AG04450 (cell line): Measurements from ENCODE around the gene WFDC2. TPM values are rescaled to one million over a fixed set of nuclear protein-coding genes. Genes with fewer than 3 reads are reported as not detected.

Experiments
- CTCF ChIA-PET: fragments of 300-600, 350-600 bp; formaldehyde crosslinking; extraction: SDS; loops from one replicate; lab custom pipeline; 2022; ENCODE audit warnings: antibody characterized with exemption, inconsistent platforms; lab: Charles Lee
- POLR2A ChIA-PET: fragments of 350-600 bp; formaldehyde crosslinking; extraction: SDS; loops from one replicate; lab custom pipeline; 2021; ENCODE audit warnings: antibody characterized with exemption, inconsistent platforms; lab: Yijun Ruan, JAX
- DNase-seq: peaks from one replicate; pipeline ENCODE4 v3.0.0-alpha.2; 2011; ENCODE audit warnings: low read depth, low spot score
- H3K27ac ChIP-seq: one replicate; pipeline ENCODE4 v1.5.1; 2012; ENCODE audit warnings: low read depth, low read length, control low read depth
- H3K27me3 ChIP-seq: one replicate; pipeline ENCODE4 v1.6.0; 2012; ENCODE audit warnings: low read length; ENCODE audit not compliant: control insufficient read depth, insufficient read depth
- H3K4me3 ChIP-seq: 2 replicates; pipeline ENCODE4 v1.5.1; 2011; ENCODE audit warnings: mild to moderate bottlenecking, low read depth, low read length, control low read depth
- H3K9me3 ChIP-seq: 2 replicates; pipeline ENCODE4 v1.5.1; 2012; ENCODE audit warnings: low read length; ENCODE audit not compliant: control insufficient read depth, insufficient read depth
- polyA minus RNA-seq: library from RNA; depleted of rRNA, polyadenylated mRNA; stranded (reverse); fragments of >200 nt; gene quantifications from 2 replicates; pipeline ENCODE4 v1.2.3, GENCODE V29; 2011; rRNA and poly(A)+ RNA removed
- polyA plus RNA-seq: library from polyadenylated mRNA; depleted of rRNA; stranded (reverse); fragments of >200 nt; gene quantifications from 2 replicates; pipeline ENCODE4 v1.2.3, GENCODE V29; 2011; rRNA removed
- TF ChIP-seq, protein P1 (sequence below): IDR thresholded peaks from 2 replicates; pipeline ENCODE4 v1.5.1; 2011; ENCODE audit warnings: low read depth, low read length, control low read depth, inconsistent platforms

Gene WFDC2, protein sequence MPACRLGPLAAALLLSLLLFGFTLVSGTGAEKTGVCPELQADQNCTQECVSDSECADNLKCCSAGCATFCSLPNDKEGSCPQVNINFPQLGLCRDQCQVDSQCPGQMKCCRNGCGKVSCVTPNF
- polyA plus RNA-seq (not detected in 2 replicates), polyA minus RNA-seq (not detected in 2 replicates)

DNA sequence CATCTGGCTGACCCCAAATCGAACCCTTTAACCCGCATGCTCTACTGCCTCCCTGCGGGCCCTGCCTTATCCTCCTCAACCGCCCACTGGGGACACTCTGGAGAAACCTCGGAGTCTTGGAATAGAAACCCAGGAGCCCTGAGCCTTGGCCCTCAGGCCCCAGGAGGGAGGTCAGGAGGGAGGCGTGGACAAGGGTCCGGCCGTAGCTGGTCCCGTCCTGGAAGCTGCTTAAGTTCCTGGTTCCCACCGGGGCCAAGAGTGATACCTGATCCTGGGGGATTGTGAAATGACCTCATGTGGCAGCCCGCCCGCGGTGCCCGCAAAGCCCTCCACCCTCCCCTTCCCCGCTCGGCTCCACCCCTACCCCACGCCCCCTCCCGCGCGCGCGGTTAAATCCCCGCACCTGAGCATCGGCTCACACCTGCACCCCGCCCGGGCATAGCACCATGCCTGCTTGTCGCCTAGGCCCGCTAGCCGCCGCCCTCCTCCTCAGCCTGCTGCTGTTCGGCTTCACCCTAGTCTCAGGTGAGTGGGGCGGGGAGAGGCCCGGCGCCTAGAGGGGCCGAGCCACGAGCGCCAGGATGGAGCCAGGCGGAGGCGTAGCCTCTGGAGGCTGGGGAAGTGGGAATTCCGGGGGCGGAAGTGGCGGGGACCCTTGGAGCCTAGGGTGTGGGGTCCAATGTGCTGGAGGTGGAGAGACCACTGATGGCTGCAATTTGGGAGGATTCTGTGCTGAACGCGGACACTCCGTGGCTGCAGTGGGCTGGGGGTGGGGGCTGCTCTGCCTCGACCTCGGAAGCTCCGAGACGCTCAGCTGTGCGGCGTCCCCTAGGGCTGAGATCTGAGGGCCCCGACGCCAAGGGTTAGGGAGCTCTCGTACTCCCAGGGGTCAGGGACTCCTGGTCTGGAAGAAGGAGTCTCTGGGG lies at the start of gene WFDC2:
Gene WFDC2, plus strand, starts transcription at position 418 of the 926 bp plus-strand sequence. Its CDS starts 29 bp downstream, at position 447.
- H3K4me3 ChIP-seq, result peak within 1 kb of the TSS; percentile 40
- ChIA-PET CTCF (interaction anchor here (1.3 kb wide), 1 partner anchor 96 kb away, joined by 6 read pairs; no protein-coding TSS in a partner anchor), POLR2A (no interaction called here)
- H3K27ac ChIP-seq, result no peak within 1 kb of the TSS
- peaks cover 43% of the 10 kb centered on the region for H3K27me3 ChIP-seq
- TF ChIP-seq, protein P1, sequence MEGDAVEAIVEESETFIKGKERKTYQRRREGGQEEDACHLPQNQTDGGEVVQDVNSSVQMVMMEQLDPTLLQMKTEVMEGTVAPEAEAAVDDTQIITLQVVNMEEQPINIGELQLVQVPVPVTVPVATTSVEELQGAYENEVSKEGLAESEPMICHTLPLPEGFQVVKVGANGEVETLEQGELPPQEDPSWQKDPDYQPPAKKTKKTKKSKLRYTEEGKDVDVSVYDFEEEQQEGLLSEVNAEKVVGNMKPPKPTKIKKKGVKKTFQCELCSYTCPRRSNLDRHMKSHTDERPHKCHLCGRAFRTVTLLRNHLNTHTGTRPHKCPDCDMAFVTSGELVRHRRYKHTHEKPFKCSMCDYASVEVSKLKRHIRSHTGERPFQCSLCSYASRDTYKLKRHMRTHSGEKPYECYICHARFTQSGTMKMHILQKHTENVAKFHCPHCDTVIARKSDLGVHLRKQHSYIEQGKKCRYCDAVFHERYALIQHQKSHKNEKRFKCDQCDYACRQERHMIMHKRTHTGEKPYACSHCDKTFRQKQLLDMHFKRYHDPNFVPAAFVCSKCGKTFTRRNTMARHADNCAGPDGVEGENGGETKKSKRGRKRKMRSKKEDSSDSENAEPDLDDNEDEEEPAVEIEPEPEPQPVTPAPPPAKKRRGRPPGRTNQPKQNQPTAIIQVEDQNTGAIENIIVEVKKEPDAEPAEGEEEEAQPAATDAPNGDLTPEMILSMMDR, result no peak
- no peaks in the 10 kb centered on the region; the same call in 1 of the 2 replicates for H3K9me3 ChIP-seq
- DNase-seq, result no peak

DNA sequence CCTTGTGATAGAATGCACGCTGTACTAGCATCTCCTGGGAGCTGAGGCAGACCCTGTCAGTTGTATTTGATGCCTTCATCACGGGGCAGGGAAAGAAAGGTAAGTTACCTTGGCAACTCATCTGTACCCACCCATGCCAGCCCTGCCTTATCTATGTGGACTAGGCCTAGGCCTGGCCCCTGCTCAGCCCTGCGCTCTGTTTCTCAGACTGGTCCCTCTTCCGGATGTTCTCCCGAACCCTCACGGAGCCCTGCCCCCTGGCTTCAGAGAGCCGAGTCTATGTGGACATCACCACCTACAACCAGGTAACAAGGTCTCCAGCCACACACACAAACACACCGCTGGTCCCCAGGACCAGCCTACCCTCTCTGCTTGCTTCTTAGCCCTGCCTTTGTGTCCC lies 49.4 kb upstream of the WFDC2 start:
- TF ChIP-seq, protein P1, result no peak
- CTCF ChIA-PET, result interaction anchor here (2.4 to 4.3 kb wide), 2 partner anchors 17 to 57 kb away, joined by 8 to 27 read pairs; partner anchors contain the start of gene SYS1
- no peak for DNase-seq
- H3K4me3 ChIP-seq, result no peak overlapping the region
- H3K9me3 ChIP-seq, result no peaks in the 10 kb centered on the region; the same call in 1 of the 2 replicates
- no peaks in the 10 kb centered on the region for H3K27me3 ChIP-seq
- POLR2A ChIA-PET, result no interaction called here
- peak overlapping the region; percentile 54 for H3K27ac ChIP-seq

DNA sequence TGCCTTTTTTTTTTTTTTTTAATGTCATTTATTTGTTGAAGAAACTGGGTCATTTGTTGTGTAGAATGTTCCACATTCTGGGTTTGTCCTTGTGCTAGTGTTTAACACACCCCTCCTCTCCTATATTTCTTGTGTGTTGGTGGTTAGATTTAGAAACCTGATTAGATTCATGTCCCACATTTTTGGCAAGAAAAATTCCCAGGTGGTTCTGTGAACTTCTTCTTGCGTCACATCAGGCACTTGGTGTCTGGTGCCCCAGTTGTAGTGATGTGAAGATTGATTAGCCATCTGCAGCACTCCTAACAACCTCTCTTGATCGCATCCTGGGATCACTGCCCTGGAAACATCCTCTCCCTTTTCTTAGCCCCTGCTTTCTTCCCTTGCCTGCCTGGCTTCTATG lies 45.9 kb upstream of the WFDC2 start:
- no peak overlapping the region for H3K4me3 ChIP-seq
- TF ChIP-seq, protein P1, result no peak
- CTCF ChIA-PET, result interaction anchor here (0.6 kb wide), 1 partner anchor 50 kb away, joined by 3 read pairs; no protein-coding TSS in a partner anchor

DNA sequence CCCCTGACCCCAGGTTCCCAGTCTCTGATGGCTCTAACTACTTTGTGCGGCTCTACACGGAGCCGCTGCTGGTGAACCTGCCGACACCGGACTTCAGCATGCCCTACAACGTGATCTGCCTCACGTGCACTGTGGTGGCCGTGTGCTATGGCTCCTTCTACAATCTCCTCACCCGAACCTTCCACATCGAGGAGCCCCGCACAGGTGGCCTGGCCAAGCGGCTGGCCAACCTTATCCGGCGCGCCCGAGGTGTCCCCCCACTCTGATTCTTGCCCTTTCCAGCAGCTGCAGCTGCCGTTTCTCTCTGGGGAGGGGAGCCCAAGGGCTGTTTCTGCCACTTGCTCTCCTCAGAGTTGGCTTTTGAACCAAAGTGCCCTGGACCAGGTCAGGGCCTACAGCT lies 44.0 kb upstream of the WFDC2 start:
- H3K9me3 ChIP-seq, result no peaks in the 10 kb centered on the region
- DNase-seq, result no peak
- ChIA-PET POLR2A (no interaction called here), CTCF (interaction anchor here (0.6 kb wide), 1 partner anchor 108 kb away, joined by 3 read pairs; no protein-coding TSS in a partner anchor)
- no peak overlapping the region for H3K4me3 ChIP-seq
- H3K27me3 ChIP-seq, result no peaks in the 10 kb centered on the region
- TF ChIP-seq, protein P1, result no peak
- H3K27ac ChIP-seq, result no peak overlapping the region

More for the DNA sequence above, 45.9 kb upstream of the WFDC2 start:
- POLR2A ChIA-PET, result no interaction called here
- no peak for DNase-seq
- H3K27me3 ChIP-seq, result no peaks in the 10 kb centered on the region
- no peak overlapping the region for H3K27ac ChIP-seq
- H3K9me3 ChIP-seq, result no peaks in the 10 kb centered on the region
